Endothelial cell of umbilical vein (primary cell): ENCODE measurements around the gene ADORA2A. TPM values are rescaled to one million over a fixed set of nuclear protein-coding genes. Genes with fewer than 3 reads are reported as not detected.

ENCODE experiments used
- BruUV-seq: library from RNA; stranded (reverse); fragments of 400-500 nt; replicated peaks from 2 replicates; lab custom pipeline; 2021; lab: Mats Ljungman, UMichigan
- CTCF ChIA-PET: fragments of 300-600, 350-600 bp; sonication (Branson Sonifier 250); formaldehyde crosslinking; loops from one replicate; lab custom pipeline; 2021; ENCODE audit warnings: antibody characterized with exemption, inconsistent platforms; lab: Charles Lee
- POLR2A ChIA-PET: fragments of 300-600, 350-600 bp; sonication (Branson Sonifier 250); formaldehyde crosslinking; loops from one replicate; lab custom pipeline; 2021; ENCODE audit warnings: antibody characterized with exemption, inconsistent platforms; lab: Charles Lee
- DNase-seq: peaks from one replicate; pipeline ENCODE4 v3.0.0-alpha.2; 2011; ENCODE audit warnings: low read depth, low spot score
- FAIRE-seq: peaks from 2 replicates; lab custom pipeline; 2011; peaks lifted over from hg19 to GRCh38; lab: Jason Lieb, UNC
- H2AFZ ChIP-seq: 2 replicates; pipeline ENCODE4 v1.6.0; 2012; ENCODE audit warnings: low read depth, low read length, control low read depth, inconsistent platforms
- H3K27ac ChIP-seq: 2 replicates; pipeline ENCODE4 v1.5.1; 2011; ENCODE audit warnings: low read depth, mild to moderate bottlenecking, control low read depth, low read length, moderate library complexity; ENCODE audit not compliant: insufficient read depth
- H3K27me3 ChIP-seq, 2 experiments: 2 replicates each; pipeline versions ENCODE4 v1.6.0 to v1.6.1; 2011; ENCODE audit warnings: low read length in 2 of 2, mixed read lengths in 1 of 2; ENCODE audit not compliant: control insufficient read depth in 2 of 2, insufficient read depth in 2 of 2
- H3K36me3 ChIP-seq, 2 experiments: 2 replicates in 1 of 2; 3 replicates in 1 of 2; pipeline ENCODE4 v1.5.1; 2011; ENCODE audit warnings: low read length in 2 of 2, mild to moderate bottlenecking in 1 of 2, moderate library complexity in 1 of 2; ENCODE audit not compliant: control insufficient read depth in 2 of 2, insufficient read depth in 2 of 2; ENCODE audit errors: extremely low read depth in 1 of 2
- H3K4me1 ChIP-seq: 3 replicates; pipeline ENCODE4 v1.5.1; 2011; ENCODE audit warnings: mild to moderate bottlenecking, low read length; ENCODE audit not compliant: control insufficient read depth, insufficient read depth; ENCODE audit errors: extremely low read depth
- H3K4me2 ChIP-seq: 2 replicates; pipeline ENCODE4 v1.6.1; 2011; ENCODE audit warnings: low read length, control low read depth, mixed read lengths; ENCODE audit not compliant: insufficient read depth
- H3K4me3 ChIP-seq, 3 experiments: fragments of 200-600 bp in 1 of 3; sonication (generic), shearing (Covaris generic) in 1 of 3; replicated peaks in 1 of 3; 2 replicates each; pipeline ENCODE4 v1.5.1; 2011 to 2016; ENCODE audit warnings: control low read depth in 3 of 3, low read length in 3 of 3, mild to moderate bottlenecking in 2 of 3, inconsistent platforms in 1 of 3, low read depth in 1 of 3, moderate library complexity in 1 of 3; ENCODE audit not compliant: insufficient read depth in 1 of 3
- H3K79me2 ChIP-seq: 2 replicates; pipeline ENCODE4 v1.6.0; 2012; ENCODE audit warnings: low read length, inconsistent platforms; ENCODE audit not compliant: control insufficient read depth, insufficient read depth
- H3K9ac ChIP-seq: replicated peaks from 2 replicates; pipeline ENCODE3; 2011; ENCODE audit warnings: low read length, control low read depth; ENCODE audit not compliant: insufficient read depth; ENCODE audit errors: extremely low read depth
- H3K9me1 ChIP-seq: replicated peaks from 3 replicates; pipeline ENCODE4 v1.6.0; 2011; ENCODE audit warnings: mild to moderate bottlenecking, low read length; ENCODE audit not compliant: control insufficient read depth, insufficient read depth; ENCODE audit errors: extremely low read depth
- H3K9me3 ChIP-seq: replicated peaks from 2 replicates; pipeline ENCODE4 v1.5.1; 2012; ENCODE audit warnings: low read length, inconsistent platforms; ENCODE audit not compliant: control insufficient read depth, insufficient read depth
- H4K20me1 ChIP-seq: replicated peaks from 2 replicates; pipeline ENCODE3; 2011; ENCODE audit warnings: mild to moderate bottlenecking, low read length; ENCODE audit not compliant: control insufficient read depth, insufficient read depth; ENCODE audit errors: extremely low read depth
- FOS ChIP-seq: IDR thresholded peaks from 2 replicates; pipeline ENCODE4 v1.6.1; 2011; ENCODE audit warnings: mild to moderate bottlenecking, low read length, moderate library complexity, borderline replicate concordance; ENCODE audit not compliant: insufficient read depth
- JUN ChIP-seq: IDR thresholded peaks from 2 replicates; pipeline ENCODE4 v1.6.1; 2011; ENCODE audit warnings: borderline replicate concordance, low read depth; ENCODE audit not compliant: insufficient read length, insufficient read depth
- MYC ChIP-seq: IDR thresholded peaks from one replicate; pipeline ENCODE4 v1.6.1; 2011; ENCODE audit warnings: mild to moderate bottlenecking, low read depth, low read length
- POLR2A ChIP-seq: IDR thresholded peaks from 2 replicates; pipeline ENCODE4 v1.6.1; 2012; ENCODE audit warnings: low read depth, mild to moderate bottlenecking, control low read depth, low read length
- POLR2AphosphoS5 ChIP-seq: IDR thresholded peaks from 2 replicates; pipeline ENCODE4 v1.6.1; 2012; ENCODE audit warnings: low read depth, mild to moderate bottlenecking, control low read depth, low read length, moderate library complexity; ENCODE audit not compliant: insufficient read depth
- dilution Hi-C: fragments of 300-500 bp; cut with MboI; formaldehyde crosslinking; loops from one replicate; pipeline ENCODE4 v1.15.0; 2019; ENCODE audit warnings: low sequenced_read_pairs; ENCODE audit not compliant: extremely low pct_ligation_motif_present
- intact Hi-C: fragments of 100-400 bp; cut with micrococcal nuclease; formaldehyde crosslinking; loops from one replicate; pipeline ENCODE4 v1.10.0; 2022
- polyA plus RNA-seq, 4 experiments: library from polyadenylated mRNA; depleted of rRNA in 3 of 4; stranded (reverse) in 3 of 4; unstranded in 1 of 4; fragments of >200 nt; gene quantifications; 2 replicates each; pipeline versions ENCODE4 v1.2.1 to v1.2.3, GENCODE V29; 2011 to 2012; ENCODE audit warnings: missing spikeins in 1 of 4
- total RNA-seq: library from RNA; stranded (reverse); gene quantifications from 2 replicates; pipeline ENCODE4 v1.2.3, GENCODE V29; 2021
- TF ChIP-seq, protein P1 (sequence below): IDR thresholded peaks from 2 replicates; pipeline ENCODE4 v1.6.1; 2011; ENCODE audit not compliant: insufficient read depth, insufficient read length
- TF ChIP-seq, protein P2 (sequence below), 2 donors: IDR thresholded peaks; 1 replicate in 1 of 2; 2 replicates in 1 of 2; pipeline ENCODE4 v1.5.1; 2011; ENCODE audit warnings: low read length in 2 of 2, mild to moderate bottlenecking in 2 of 2, moderate library complexity in 2 of 2, control low read depth in 1 of 2, inconsistent platforms in 1 of 2, low read depth in 1 of 2; ENCODE audit not compliant: insufficient read depth in 1 of 2; ENCODE audit errors: extremely low read depth in 1 of 2

ADORA2A gene
- total and polyA plus RNA-seq, 2 donors (not counting 3 experiments of a cell fraction or from before 2014, with no cell fraction given) = 20.0 to 33.1 TPM

DNA sequence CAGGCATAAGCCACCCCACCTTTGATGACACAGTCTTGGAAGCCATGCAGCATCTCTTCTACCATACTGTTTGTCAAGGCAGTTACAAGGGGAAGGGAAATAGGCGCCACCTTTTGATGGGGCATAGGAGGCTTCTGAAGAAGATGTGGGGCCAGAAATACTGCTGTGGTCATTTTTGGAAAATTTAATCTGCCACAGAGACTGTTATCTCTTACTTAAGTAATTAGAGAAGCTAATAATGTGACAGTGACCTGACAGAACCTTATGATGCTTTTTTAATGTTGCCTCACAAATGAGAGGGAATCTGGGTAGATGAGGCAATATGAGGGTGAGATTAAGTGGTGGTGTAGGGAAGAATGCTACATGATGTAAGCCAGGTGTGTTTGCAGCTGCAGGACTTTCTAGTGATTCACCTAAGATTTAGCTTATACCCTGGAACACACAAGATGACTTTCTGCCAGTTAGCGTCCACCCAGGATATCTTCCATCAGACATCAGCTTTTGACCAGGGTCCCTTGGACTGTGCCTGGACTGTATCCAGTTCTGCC is 34.3 kb upstream of the ADORA2A start:
- ChIA-PET POLR2A (no interaction called here), CTCF (interaction anchor here (1.9 to 2.6 kb wide), 3 partner anchors 10 to 16 kb away, joined by 4 to 11 read pairs (median 7); no protein-coding TSS in a partner anchor)
- peaks cover 45% of the 10 kb centered on the region for H3K4me1 ChIP-seq
- H3K9me3 ChIP-seq = no peaks in the 10 kb centered on the region
- TF ChIP-seq, protein P1, sequence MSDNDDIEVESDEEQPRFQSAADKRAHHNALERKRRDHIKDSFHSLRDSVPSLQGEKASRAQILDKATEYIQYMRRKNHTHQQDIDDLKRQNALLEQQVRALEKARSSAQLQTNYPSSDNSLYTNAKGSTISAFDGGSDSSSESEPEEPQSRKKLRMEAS = no peak
- TF ChIP-seq JUN = no peak
- TF ChIP-seq POLR2A = no peak
- no peak for TF ChIP-seq MYC
- no peak for TF ChIP-seq FOS
- TF ChIP-seq POLR2AphosphoS5 = no peak
- TF ChIP-seq, protein P2, sequence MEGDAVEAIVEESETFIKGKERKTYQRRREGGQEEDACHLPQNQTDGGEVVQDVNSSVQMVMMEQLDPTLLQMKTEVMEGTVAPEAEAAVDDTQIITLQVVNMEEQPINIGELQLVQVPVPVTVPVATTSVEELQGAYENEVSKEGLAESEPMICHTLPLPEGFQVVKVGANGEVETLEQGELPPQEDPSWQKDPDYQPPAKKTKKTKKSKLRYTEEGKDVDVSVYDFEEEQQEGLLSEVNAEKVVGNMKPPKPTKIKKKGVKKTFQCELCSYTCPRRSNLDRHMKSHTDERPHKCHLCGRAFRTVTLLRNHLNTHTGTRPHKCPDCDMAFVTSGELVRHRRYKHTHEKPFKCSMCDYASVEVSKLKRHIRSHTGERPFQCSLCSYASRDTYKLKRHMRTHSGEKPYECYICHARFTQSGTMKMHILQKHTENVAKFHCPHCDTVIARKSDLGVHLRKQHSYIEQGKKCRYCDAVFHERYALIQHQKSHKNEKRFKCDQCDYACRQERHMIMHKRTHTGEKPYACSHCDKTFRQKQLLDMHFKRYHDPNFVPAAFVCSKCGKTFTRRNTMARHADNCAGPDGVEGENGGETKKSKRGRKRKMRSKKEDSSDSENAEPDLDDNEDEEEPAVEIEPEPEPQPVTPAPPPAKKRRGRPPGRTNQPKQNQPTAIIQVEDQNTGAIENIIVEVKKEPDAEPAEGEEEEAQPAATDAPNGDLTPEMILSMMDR (IDR thresholded peaks at IDR 0.05; ENCODE audit: extremely low read depth in 1 of 2, insufficient read depth in 1 of 2, low read depth in 1 of 2, low read length in 2 of 2) = no peak
- H3K27me3 ChIP-seq = no peaks in the 10 kb centered on the region
- no peak overlapping the region for H3K4me3 ChIP-seq
- no peak overlapping the region for H3K9ac ChIP-seq
- no peak for DNase-seq
- dilution Hi-C loops (no loop called here), intact Hi-C loops (no loop called here)
- FAIRE-seq = peak; percentile 12
- peaks cover 15% of the 10 kb centered on the region for H3K79me2 ChIP-seq
- no peaks in the 10 kb centered on the region for H3K9me1 ChIP-seq
- no peak overlapping the region for H3K4me2 ChIP-seq
- no TSS peak for BruUV-seq
- H2AFZ ChIP-seq = no peak overlapping the region
- peaks cover 0 to 1% of the 10 kb centered on the region in 2 experiments for H3K36me3 ChIP-seq
- H3K27ac ChIP-seq = no peak overlapping the region
- no peaks in the 10 kb centered on the region for H4K20me1 ChIP-seq
